Mesenchymal stem cell (in vitro differentiated cells and primary cell): ENCODE results near the gene VKORC1L1.
A peak's percentile ranks its signal among the peaks of the same experiment; 100 is the strongest.

Source experiments
- DNase-seq: peaks from one replicate; pipeline ENCODE4 v3.0.0-alpha.2; 2013
- H2AFZ ChIP-seq: one replicate; pipeline ENCODE4 v1.6.1; 2013; ENCODE audit warnings: low read depth, mild to moderate bottlenecking, control low read depth, inconsistent platforms, low read length, moderate library complexity
- H2AK5ac ChIP-seq: 2 replicates; pipeline ENCODE4 v1.6.1; 2013; ENCODE audit warnings: low read length, moderate library complexity, mild to moderate bottlenecking, inconsistent platforms; ENCODE audit not compliant: severe bottlenecking
- H2BK120ac ChIP-seq: one replicate; pipeline ENCODE4 v1.6.1; 2013; ENCODE audit warnings: low read depth, mild to moderate bottlenecking, inconsistent platforms, low read length, moderate library complexity
- H2BK12ac ChIP-seq, 2 experiments: one replicate each; pipeline ENCODE4 v1.6.1; 2013; ENCODE audit warnings: inconsistent platforms in 2 of 2, low read length in 2 of 2, mild to moderate bottlenecking in 2 of 2, moderate library complexity in 2 of 2, control low read depth in 1 of 2
- H2BK15ac ChIP-seq: one replicate; pipeline ENCODE4 v1.6.1; 2013; ENCODE audit warnings: mild to moderate bottlenecking, low read depth, inconsistent platforms; ENCODE audit not compliant: poor library complexity, severe bottlenecking
- H2BK5ac ChIP-seq: 2 replicates; pipeline ENCODE4 v1.6.1; 2013; ENCODE audit warnings: low read depth, mild to moderate bottlenecking, low read length, control low read depth, inconsistent platforms; ENCODE audit not compliant: poor library complexity, severe bottlenecking
- H3K14ac ChIP-seq, 2 experiments: one replicate each; pipeline ENCODE4 v1.6.1; 2013; ENCODE audit warnings: inconsistent platforms in 2 of 2, low read length in 2 of 2, control low read depth in 1 of 2, mild to moderate bottlenecking in 1 of 2, moderate library complexity in 1 of 2
- H3K18ac ChIP-seq, 2 experiments: one replicate each; pipeline ENCODE4 v1.6.1; 2013; ENCODE audit warnings: inconsistent platforms in 2 of 2, low read length in 2 of 2, control low read depth in 1 of 2, low read depth in 1 of 2, mild to moderate bottlenecking in 1 of 2
- H3K23ac ChIP-seq, 2 experiments: one replicate each; pipeline ENCODE4 v1.6.1; 2013; ENCODE audit warnings: inconsistent platforms in 2 of 2, low read length in 2 of 2, mild to moderate bottlenecking in 2 of 2, moderate library complexity in 2 of 2, control low read depth in 1 of 2
- H3K27ac ChIP-seq: 2 replicates; pipeline ENCODE4 v1.5.1; 2013; ENCODE audit warnings: mild to moderate bottlenecking, moderate library complexity, low read length, control low read depth, inconsistent platforms; ENCODE audit not compliant: poor library complexity, severe bottlenecking
- H3K27me3 ChIP-seq, 2 experiments: 2 replicates each; pipeline versions ENCODE4 v1.6.1 to v1.7.0; 2013; ENCODE audit warnings: low read length in 2 of 2, mild to moderate bottlenecking in 2 of 2, moderate library complexity in 2 of 2, control low read depth in 1 of 2, inconsistent platforms in 1 of 2; ENCODE audit not compliant: control insufficient read depth in 1 of 2, insufficient read depth in 1 of 2
- H3K36me3 ChIP-seq, 2 experiments: 2 replicates each; pipeline versions ENCODE4 v1.6.1 to v1.7.0; 2013; ENCODE audit warnings: low read length in 2 of 2, control low read depth in 1 of 2, inconsistent platforms in 1 of 2, low read depth in 1 of 2, mild to moderate bottlenecking in 1 of 2; ENCODE audit not compliant: insufficient read depth in 2 of 2, control insufficient read depth in 1 of 2
- H3K4ac ChIP-seq, 2 experiments: one replicate each; pipeline ENCODE4 v1.6.1; 2013; ENCODE audit warnings: inconsistent platforms in 2 of 2, low read length in 2 of 2, mild to moderate bottlenecking in 2 of 2, moderate library complexity in 2 of 2, control low read depth in 1 of 2, low read depth in 1 of 2
- H3K4me1 ChIP-seq: 2 replicates; pipeline ENCODE4 v1.6.1; 2013; ENCODE audit warnings: low read depth, low read length, control low read depth; ENCODE audit not compliant: control insufficient read depth, insufficient read depth
- H3K4me2 ChIP-seq: 2 replicates; pipeline ENCODE4 v1.6.1; 2013; ENCODE audit warnings: low read length, mild to moderate bottlenecking, inconsistent platforms; ENCODE audit not compliant: poor library complexity, severe bottlenecking
- H3K4me3 ChIP-seq, 2 experiments: 2 replicates each; pipeline versions ENCODE4 v1.5.1 to v1.7.0; 2013; ENCODE audit warnings: low read length in 2 of 2, mild to moderate bottlenecking in 2 of 2, control low read depth in 1 of 2, low read depth in 1 of 2; ENCODE audit not compliant: insufficient read depth in 1 of 2
- H3K79me1 ChIP-seq: replicated peaks from 2 replicates; pipeline ENCODE4 v1.6.1; 2013; ENCODE audit warnings: mild to moderate bottlenecking, control low read depth, low read length, inconsistent platforms; ENCODE audit not compliant: poor library complexity, severe bottlenecking
- H3K9ac ChIP-seq: 2 replicates; pipeline ENCODE4 v1.7.0; 2013; ENCODE audit warnings: mild to moderate bottlenecking, low read length, moderate library complexity
- H3K9me3 ChIP-seq: 2 replicates; pipeline ENCODE4 v1.7.0; 2013; ENCODE audit warnings: mild to moderate bottlenecking, low read length; ENCODE audit not compliant: control insufficient read depth
- H4K8ac ChIP-seq: one replicate; pipeline ENCODE4 v1.6.1; 2013; ENCODE audit warnings: inconsistent platforms, mild to moderate bottlenecking, low read length, moderate library complexity
- H4K91ac ChIP-seq: one replicate; pipeline ENCODE4 v1.6.1; 2013; ENCODE audit warnings: mild to moderate bottlenecking, low read length, inconsistent platforms
- WGBS: methylation state at CpG from one replicate; pipeline ENCODE4 v1.1.7; 2013; ENCODE audit warnings: mixed read lengths; 5-methylcytosine and 5-hydroxymethylcytosine counted together

The VKORC1L1 gene

GRCh38 chr7:65976659-65977196, 103.9 kb downstream of the VKORC1L1 start:
- peak overlapping the region; percentile 29 for H4K8ac ChIP-seq

DNA sequence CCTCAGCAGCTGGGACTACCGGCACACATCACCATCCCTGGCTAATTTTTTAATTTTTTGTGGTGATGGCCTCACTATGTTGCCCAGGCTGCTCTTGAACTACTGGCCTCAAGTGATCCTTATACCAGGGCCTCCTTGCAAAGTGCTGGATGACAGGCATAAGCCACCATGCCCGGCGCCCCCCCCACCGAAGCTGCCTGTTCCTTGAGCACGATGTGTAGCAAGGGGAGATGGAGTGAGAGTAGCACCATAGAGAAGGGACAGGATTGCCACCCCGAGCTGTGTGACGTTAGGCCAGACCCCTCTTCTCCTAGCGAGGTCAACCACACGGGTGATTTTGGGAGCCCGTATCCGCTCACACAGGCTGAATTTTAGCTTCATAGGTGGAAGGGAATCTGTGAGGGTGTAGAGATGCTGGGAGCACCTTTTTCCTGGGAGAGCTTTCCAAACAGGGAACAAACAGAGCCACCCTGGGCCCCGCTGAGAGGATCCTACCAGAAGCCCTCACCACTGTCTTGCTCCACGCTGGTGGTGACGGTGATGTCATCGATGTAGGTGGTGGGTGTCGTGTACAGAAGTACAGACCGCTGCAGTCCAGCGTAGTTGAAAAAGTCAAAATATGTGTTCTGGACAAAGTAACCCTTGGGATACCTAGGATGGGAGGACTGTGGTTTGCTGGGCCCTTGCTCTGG, 106.2 kb downstream of the VKORC1L1 start:
- H2BK15ac ChIP-seq = no peak overlapping the region
- H4K91ac ChIP-seq = no peak overlapping the region
- no peak overlapping the region for H3K4me2 ChIP-seq
- H3K27ac ChIP-seq = no peak overlapping the region
- H3K9ac ChIP-seq = no peak overlapping the region
- no peak overlapping the region for H3K14ac ChIP-seq
- H2BK120ac ChIP-seq = no peak overlapping the region
- H3K23ac ChIP-seq = no peak overlapping the region
- no peak overlapping the region for H3K4ac ChIP-seq
- no peak overlapping the region for H3K18ac ChIP-seq
- no peak overlapping the region for H2BK12ac ChIP-seq
- H3K4me3 ChIP-seq = no peak overlapping the region
- H2AK5ac ChIP-seq = no peak overlapping the region
- no peak for DNase-seq
- H3K4me1 ChIP-seq = peaks cover 17% of the 10 kb centered on the region
- no peak overlapping the region for H2AFZ ChIP-seq
- H2BK5ac ChIP-seq = no peak overlapping the region
- H3K79me1 ChIP-seq = peaks cover 23% of the 10 kb centered on the region
- WGBS = 97% methylated on average over 15 of the region's 18 CpGs
- no peak overlapping the region for H4K8ac ChIP-seq
- H3K9me3 ChIP-seq = no peaks in the 10 kb centered on the region
- H3K36me3 ChIP-seq = peaks cover 22 to 41% of the 10 kb centered on the region in 2 experiments
- no peaks in the 10 kb centered on the region for H3K27me3 ChIP-seq

More at GRCh38 chr7:65976659-65977196, 103.9 kb downstream of the VKORC1L1 start:
- Histone ChIP-seq H3K14ac (no peak overlapping the region), H3K18ac (no peak overlapping the region), H3K36me3 (peaks cover 41 to 58% of the 10 kb centered on the region in 2 experiments), H3K4me1 (peaks cover 11% of the 10 kb centered on the region), H2BK5ac (no peak overlapping the region), H3K4ac (no peak overlapping the region), H2AK5ac (no peak overlapping the region), H2AFZ (no peak overlapping the region), H3K9me3 (no peaks in the 10 kb centered on the region), H3K27ac (no peak overlapping the region), H3K9ac (no peak overlapping the region), H3K79me1 (peaks cover 25% of the 10 kb centered on the region), H2BK120ac (no peak overlapping the region), H3K27me3 (no peaks in the 10 kb centered on the region), H4K91ac (no peak overlapping the region), H2BK15ac (no peak overlapping the region), H2BK12ac (no peak overlapping the region), H3K23ac (no peak overlapping the region), H3K4me3 (no peak overlapping the region), H3K4me2 (no peak overlapping the region)
- DNase-seq = no peak
- 97% methylated on average over 16 of the region's 16 CpGs for WGBS

DNA sequence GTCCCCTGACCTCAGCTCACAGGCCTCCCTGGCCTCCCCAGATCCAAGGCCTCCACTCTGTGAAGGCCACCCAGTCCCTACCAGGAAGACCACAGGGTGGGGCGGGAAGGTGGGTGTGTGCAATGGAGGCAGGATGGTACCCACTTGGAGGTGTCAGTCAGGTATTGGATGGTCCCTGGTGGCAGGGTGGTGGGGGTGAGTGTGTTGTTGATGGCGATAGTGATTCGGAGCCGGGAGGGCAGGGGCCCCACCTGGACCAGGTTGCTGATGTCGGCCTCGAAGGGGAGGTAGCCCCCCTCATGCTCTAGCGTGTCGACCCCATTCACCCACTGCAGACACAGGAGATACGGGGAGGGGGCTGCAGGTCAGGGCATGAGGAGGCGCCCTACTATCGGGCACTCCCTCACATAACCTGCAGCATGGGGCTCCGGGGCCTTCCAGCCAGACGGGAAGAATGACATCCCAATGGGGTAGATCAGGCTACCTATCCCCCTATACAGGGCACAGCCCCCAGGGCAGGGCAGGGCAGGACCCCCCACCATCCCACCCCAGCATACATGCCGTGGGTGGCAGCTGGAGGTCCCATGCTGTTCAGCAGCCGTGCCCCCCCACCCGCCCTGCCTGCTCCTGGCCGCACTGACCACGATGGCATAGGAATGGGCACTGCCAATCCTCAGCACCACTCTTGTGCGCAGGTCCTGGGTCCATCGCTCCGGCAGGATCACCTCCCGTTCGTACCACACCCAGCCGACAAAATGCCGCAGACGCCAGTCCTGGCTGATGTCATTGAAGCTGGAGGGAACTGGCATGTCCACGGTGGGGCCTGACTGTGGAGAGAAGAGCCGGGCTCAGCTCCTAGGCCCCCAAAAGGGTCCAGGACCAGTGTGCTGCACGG, 107.0 kb downstream of the VKORC1L1 start:
- Histone ChIP-seq H2BK120ac (no peak overlapping the region), H3K27ac (no peak overlapping the region), H2AK5ac (no peak overlapping the region), H3K23ac (no peak overlapping the region), H3K4me3 (peak overlapping the region in 1 of 2 experiments; percentile 83), H4K8ac (peak overlapping the region; percentile 32), H2AFZ (no peak overlapping the region), H3K18ac (no peak overlapping the region), H3K9ac (peak overlapping the region; percentile 94), H4K91ac (no peak overlapping the region), H3K4me1 (peaks cover 18% of the 10 kb centered on the region), H3K9me3 (no peaks in the 10 kb centered on the region), H3K4ac (no peak overlapping the region), H2BK5ac (no peak overlapping the region), H3K79me1 (peaks cover 23% of the 10 kb centered on the region), H3K14ac (no peak overlapping the region), H3K27me3 (no peaks in the 10 kb centered on the region), H2BK15ac (no peak overlapping the region), H3K4me2 (no peak overlapping the region), H3K36me3 (peaks cover 14 to 33% of the 10 kb centered on the region in 2 experiments), H2BK12ac (no peak overlapping the region)
- WGBS = 98% methylated on average over 29 of the region's 29 CpGs
- no peak for DNase-seq
